Transverse colon (tissue), 3 donors: ENCODE results near the gene COPS8.

Experiments
- POLR2A ChIP-seq: fragments of 450-650 bp; IDR thresholded peaks from one replicate; pipeline ENCODE4 v1.6.1; 2016; ENCODE audit warnings: antibody characterized with exemption, mild to moderate bottlenecking, moderate library complexity
- TF ChIP-seq, protein P1 (sequence below), 5 experiments: fragments of 200-600 bp in 3 of 5; fragments of 450-650 bp in 2 of 5; sonication (generic) in 3 of 5; IDR thresholded peaks; 1 replicate in 2 of 5; 2 replicates in 3 of 5; pipeline ENCODE4 v1.5.1; 2016 to 2017; ENCODE audit warnings: antibody characterized with exemption in 5 of 5, inconsistent platforms in 3 of 5, mild to moderate bottlenecking in 2 of 5, moderate library complexity in 1 of 5

DNA sequence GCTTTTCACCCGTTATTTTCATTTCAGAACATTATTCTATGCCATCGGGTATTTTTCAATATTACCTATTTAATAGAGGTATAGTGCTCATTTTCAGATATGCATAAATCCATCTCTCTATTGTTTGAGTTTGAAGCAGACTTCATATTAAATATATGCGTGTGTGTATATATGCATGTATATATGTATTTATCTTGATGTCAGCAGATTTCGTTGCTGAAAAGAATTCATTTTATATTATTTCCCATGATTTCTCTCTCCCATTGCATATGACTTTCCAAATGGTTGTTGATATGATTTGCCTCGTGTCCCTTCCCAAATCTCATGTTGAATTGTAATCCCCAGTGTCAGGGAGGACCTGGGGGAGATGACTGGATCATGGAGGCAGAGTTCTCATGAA lies 28.6 kb upstream of the COPS8 start:
- TF ChIP-seq, protein P1, sequence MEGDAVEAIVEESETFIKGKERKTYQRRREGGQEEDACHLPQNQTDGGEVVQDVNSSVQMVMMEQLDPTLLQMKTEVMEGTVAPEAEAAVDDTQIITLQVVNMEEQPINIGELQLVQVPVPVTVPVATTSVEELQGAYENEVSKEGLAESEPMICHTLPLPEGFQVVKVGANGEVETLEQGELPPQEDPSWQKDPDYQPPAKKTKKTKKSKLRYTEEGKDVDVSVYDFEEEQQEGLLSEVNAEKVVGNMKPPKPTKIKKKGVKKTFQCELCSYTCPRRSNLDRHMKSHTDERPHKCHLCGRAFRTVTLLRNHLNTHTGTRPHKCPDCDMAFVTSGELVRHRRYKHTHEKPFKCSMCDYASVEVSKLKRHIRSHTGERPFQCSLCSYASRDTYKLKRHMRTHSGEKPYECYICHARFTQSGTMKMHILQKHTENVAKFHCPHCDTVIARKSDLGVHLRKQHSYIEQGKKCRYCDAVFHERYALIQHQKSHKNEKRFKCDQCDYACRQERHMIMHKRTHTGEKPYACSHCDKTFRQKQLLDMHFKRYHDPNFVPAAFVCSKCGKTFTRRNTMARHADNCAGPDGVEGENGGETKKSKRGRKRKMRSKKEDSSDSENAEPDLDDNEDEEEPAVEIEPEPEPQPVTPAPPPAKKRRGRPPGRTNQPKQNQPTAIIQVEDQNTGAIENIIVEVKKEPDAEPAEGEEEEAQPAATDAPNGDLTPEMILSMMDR (IDR thresholded peaks at IDR 0.05) = no peak
- TF ChIP-seq POLR2A = no peak
